H1 (cell line): ENCODE measurements around the gene CHN2. TPM values are rescaled to one million over a fixed set of nuclear protein-coding genes. Genes with fewer than 3 reads are reported as not detected.

Source experiments
- CTCF ChIA-PET: fragments of 300-600 bp; sonication (Branson Sonifier 250); formaldehyde crosslinking; loops from one replicate; lab custom pipeline; 2021; ENCODE audit not compliant: partially characterized antibody; lab: Charles Lee
- POLR2A ChIA-PET: fragments of 300-600 bp; sonication (Branson Sonifier 250); formaldehyde crosslinking; loops from one replicate; lab custom pipeline; 2021; ENCODE audit warnings: inconsistent platforms; ENCODE audit not compliant: partially characterized antibody; lab: Charles Lee
- DNase-seq, 2 experiments: peaks; one replicate each; pipeline versions ENCODE4 v3.0.0 to v3.0.0-alpha.2; 2010 to 2022; ENCODE audit warnings: low spot score in 2 of 2, low read depth in 1 of 2, mixed read lengths in 1 of 2
- FAIRE-seq: peaks from 2 replicates; lab custom pipeline; 2011; peaks lifted over from hg19 to GRCh38; lab: Jason Lieb, UNC
- H2AFZ ChIP-seq: 2 replicates; pipeline ENCODE4 v1.8.1; 2012; ENCODE audit warnings: low read length, inconsistent platforms
- H2AK5ac ChIP-seq: 2 replicates; pipeline ENCODE4 v1.6.1; 2013; ENCODE audit warnings: low read depth, low read length
- H2BK120ac ChIP-seq: replicated peaks from 2 replicates; pipeline ENCODE3; 2013; ENCODE audit warnings: low read depth, low read length, inconsistent platforms
- H2BK12ac ChIP-seq: 2 replicates; pipeline ENCODE4 v1.6.1; 2013; ENCODE audit warnings: low read depth, low read length
- H2BK15ac ChIP-seq: 2 replicates; pipeline ENCODE4 v1.6.1; 2013; ENCODE audit warnings: low read length
- H2BK20ac ChIP-seq: 2 replicates; pipeline ENCODE4 v1.6.1; 2013; ENCODE audit warnings: low read length
- H2BK5ac ChIP-seq: 2 replicates; pipeline ENCODE4 v1.6.1; 2013; ENCODE audit warnings: low read depth, low read length
- H3K14ac ChIP-seq: 2 replicates; pipeline ENCODE4 v1.6.1; 2013; ENCODE audit warnings: inconsistent platforms; ENCODE audit not compliant: insufficient read length
- H3K18ac ChIP-seq: 2 replicates; pipeline ENCODE4 v1.6.1; 2013; ENCODE audit warnings: low read length; ENCODE audit errors: extremely low read depth
- H3K23ac ChIP-seq: 2 replicates; pipeline ENCODE4 v1.6.1; 2013; ENCODE audit warnings: inconsistent platforms; ENCODE audit not compliant: insufficient read length
- H3K23me2 ChIP-seq: 2 replicates; pipeline ENCODE4 v1.6.1; 2013; ENCODE audit warnings: low read depth, low read length
- H3K27ac ChIP-seq: 2 replicates; pipeline ENCODE4 v1.6.1; 2011; ENCODE audit warnings: low read depth, low read length, inconsistent platforms
- H3K27me3 ChIP-seq, 4 experiments: replicated peaks in 1 of 4; 1 replicate in 1 of 4; 2 replicates in 3 of 4; pipeline versions ENCODE4 v1.6.1 to v1.8.1; 2011 to 2013; ENCODE audit warnings: low read length in 3 of 4, mild to moderate bottlenecking in 3 of 4, inconsistent platforms in 2 of 4, mixed read lengths in 2 of 4, moderate library complexity in 1 of 4; ENCODE audit not compliant: control insufficient read depth in 3 of 4, insufficient read depth in 3 of 4; ENCODE audit errors: extremely low read depth in 1 of 4
- H3K36me3 ChIP-seq, 4 experiments: 2 replicates each; pipeline versions ENCODE4 v1.6.1 to v1.8.1; 2011 to 2013; ENCODE audit warnings: mild to moderate bottlenecking in 4 of 4, low read length in 3 of 4, moderate library complexity in 2 of 4, control low read depth in 1 of 4, inconsistent platforms in 1 of 4; ENCODE audit not compliant: insufficient read depth in 4 of 4, control insufficient read depth in 2 of 4
- H3K4ac ChIP-seq: replicated peaks from 2 replicates; pipeline ENCODE3; 2013; ENCODE audit warnings: low read length, low read depth, mixed read lengths, inconsistent platforms; ENCODE audit not compliant: insufficient read length
- H3K4me1 ChIP-seq, 4 experiments: replicated peaks in 1 of 4; 1 replicate in 1 of 4; 2 replicates in 3 of 4; pipeline versions ENCODE4 v1.6.1 to v1.8.1; 2011 to 2013; ENCODE audit warnings: low read length in 3 of 4, inconsistent platforms in 2 of 4, mixed read lengths in 1 of 4; ENCODE audit not compliant: insufficient read depth in 4 of 4, control insufficient read depth in 3 of 4
- H3K4me2 ChIP-seq, 2 experiments: 2 replicates each; pipeline versions ENCODE4 v1.6.1 to v1.8.1; 2011 to 2013; ENCODE audit warnings: low read depth in 2 of 2, low read length in 2 of 2, control low read depth in 1 of 2, inconsistent platforms in 1 of 2, mild to moderate bottlenecking in 1 of 2; ENCODE audit not compliant: insufficient read depth in 1 of 2
- H3K4me3 ChIP-seq, 4 experiments: fragments of 200-600, 300-600 bp in 1 of 4; sonication (generic), shearing (Covaris generic), sonication (Bioruptor Twin) in 1 of 4; 2 replicates each; pipeline versions ENCODE4 v1.5.1 to v1.8.1; 2011 to 2016; ENCODE audit warnings: low read length in 4 of 4, low read depth in 3 of 4, control low read depth in 2 of 4, inconsistent platforms in 2 of 4, mild to moderate bottlenecking in 2 of 4, mixed read lengths in 1 of 4, moderate library complexity in 1 of 4; ENCODE audit not compliant: insufficient read depth in 2 of 4; ENCODE audit errors: extremely low read depth in 1 of 4
- H3K56ac ChIP-seq: replicated peaks from 2 replicates; pipeline ENCODE3; 2013; ENCODE audit warnings: low read depth, mild to moderate bottlenecking, mixed read lengths, low read length, inconsistent platforms; ENCODE audit not compliant: insufficient read length
- H3K79me1 ChIP-seq: 2 replicates; pipeline ENCODE4 v1.6.1; 2013; ENCODE audit warnings: low read depth, low read length, control low read depth
- H3K79me2 ChIP-seq, 2 experiments: 2 replicates each; pipeline versions ENCODE4 v1.6.1 to v1.8.1; 2012 to 2013; ENCODE audit warnings: low read length in 2 of 2, mild to moderate bottlenecking in 2 of 2, inconsistent platforms in 1 of 2; ENCODE audit not compliant: insufficient read depth in 2 of 2, control insufficient read depth in 1 of 2
- H3K9ac ChIP-seq, 4 experiments: replicated peaks in 1 of 4; 1 replicate in 1 of 4; 2 replicates in 3 of 4; pipeline versions ENCODE4 v1.6.1 to v1.8.1; 2011 to 2013; ENCODE audit warnings: low read depth in 3 of 4, low read length in 3 of 4, control low read depth in 2 of 4, mild to moderate bottlenecking in 2 of 4, moderate library complexity in 2 of 4, inconsistent platforms in 1 of 4; ENCODE audit errors: extremely low read depth in 1 of 4
- H3K9me3 ChIP-seq, 2 experiments: 2 replicates each; pipeline versions ENCODE4 v1.6.1 to v1.8.1; 2012 to 2013; ENCODE audit warnings: mild to moderate bottlenecking in 2 of 2, moderate library complexity in 2 of 2, control low read depth in 1 of 2, inconsistent platforms in 1 of 2, low read depth in 1 of 2, low read length in 1 of 2, mixed read lengths in 1 of 2; ENCODE audit not compliant: insufficient read depth in 2 of 2
- H4K20me1 ChIP-seq, 2 experiments: replicated peaks in 1 of 2; 2 replicates each; pipeline versions ENCODE3 to v1.8.1; 2011 to 2013; ENCODE audit warnings: inconsistent platforms in 2 of 2, low read length in 2 of 2, mild to moderate bottlenecking in 1 of 2; ENCODE audit not compliant: insufficient read depth in 2 of 2, control insufficient read depth in 1 of 2
- H4K5ac ChIP-seq: 2 replicates; pipeline ENCODE4 v1.6.1; 2013; ENCODE audit warnings: low read length, low read depth, mixed read lengths, inconsistent platforms; ENCODE audit not compliant: insufficient read length
- H4K8ac ChIP-seq: 2 replicates; pipeline ENCODE4 v1.8.0; 2013; ENCODE audit warnings: mild to moderate bottlenecking, moderate library complexity, low read length, inconsistent platforms; ENCODE audit not compliant: insufficient read depth; ENCODE audit errors: extremely low read depth
- H4K91ac ChIP-seq: replicated peaks from 2 replicates; pipeline ENCODE3; 2013; ENCODE audit warnings: low read length, mixed read lengths, inconsistent platforms; ENCODE audit not compliant: insufficient read length
- GTF2F1 ChIP-seq: IDR thresholded peaks from 2 replicates; pipeline ENCODE4 v1.6.1; 2012; ENCODE audit warnings: low read depth, low read length, improper control_type of control experiment, borderline replicate concordance
- WGBS, 2 experiments: shearing (Covaris generic) in 1 of 2; methylation state at CpG; one replicate each; pipeline versions ENCODE4 v1.1.6 to v1.1.7; 2013 to 2015; ENCODE audit warnings: low lambda C conversion rate in 2 of 2, mixed read lengths in 2 of 2, inconsistent platforms in 1 of 2, low coverage in 1 of 2, missing lambda C conversion rate in 1 of 2; ENCODE audit not compliant: insufficient replicate concordance in 2 of 2, insufficient coverage in 1 of 2, insufficient read length in 1 of 2; ENCODE audit errors: extremely low coverage in 1 of 2, missing lambda C conversion rate in 1 of 2; 5-methylcytosine and 5-hydroxymethylcytosine counted together
- polyA plus RNA-seq, 7 experiments: library from polyadenylated mRNA; depleted of rRNA in 3 of 7; stranded (reverse) in 5 of 7; unstranded in 2 of 7; fragments of >200 nt in 5 of 7; fragments of 200-250 nt in 2 of 7; gene quantifications; 1 replicate in 5 of 7; 2 replicates in 1 of 7; 4 replicates in 1 of 7; pipeline versions ENCODE4 v1.2.1 to v1.2.3, GENCODE V29; 2011 to 2013; ENCODE audit warnings: missing spikeins in 2 of 7, mixed read lengths in 2 of 7
- total RNA-seq: library from RNA; stranded (reverse); fragmentation: NEBNext Ultra II Directional; extraction: Animal tissue kit (Norgen Biotek cat#: 25700); gene quantifications from 2 replicates; pipeline ENCODE4 v1.2.1, GENCODE V29; 2021

Gene CHN2
- total and polyA plus RNA-seq, 2 of the 8 experiments (the other 6 are each of a cell fraction or from before 2014, with no cell fraction given), result 2.9 to 4.8 TPM

DNA sequence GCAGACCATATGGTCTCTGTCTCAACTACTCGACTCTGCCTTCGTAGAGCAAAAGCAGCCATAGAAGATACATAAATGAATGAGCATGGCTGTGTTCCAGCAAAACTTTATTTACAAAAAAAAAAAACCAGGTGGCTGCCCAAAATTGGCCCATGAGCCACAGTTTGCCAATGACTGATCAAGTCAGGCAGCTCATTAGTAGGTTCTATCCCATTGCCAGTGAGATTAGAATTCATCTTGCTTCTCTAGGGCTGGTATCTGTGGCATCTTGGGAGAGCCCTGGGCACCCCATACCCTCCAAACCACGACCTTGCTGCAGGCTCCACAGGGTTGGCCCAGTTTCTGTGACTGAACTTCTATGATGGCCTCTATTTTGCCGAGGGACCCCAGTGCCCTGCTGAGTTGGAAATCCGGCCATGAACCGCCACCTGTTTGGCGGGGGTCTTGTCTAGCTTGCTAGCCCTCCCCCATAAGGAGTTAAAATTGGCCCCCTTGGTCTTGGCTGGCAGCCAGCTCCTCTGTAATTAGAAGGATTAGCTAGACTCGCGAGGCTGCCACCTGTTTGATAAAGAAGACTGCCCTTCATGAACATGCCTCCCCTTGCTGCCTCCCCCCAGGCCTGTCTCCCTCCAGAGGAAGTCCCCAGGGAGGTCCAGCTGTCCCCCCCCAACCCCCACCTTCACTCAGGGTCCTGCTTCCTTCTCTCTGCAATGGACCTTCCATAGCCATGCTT lies 83.9 kb downstream of the CHN2 start:
- no peak overlapping the region for H4K91ac ChIP-seq
- H2BK12ac ChIP-seq, result no peak overlapping the region
- peak in 1 of 2 experiments; percentile 35 for DNase-seq
- H3K79me1 ChIP-seq, result no peaks in the 10 kb centered on the region
- H3K79me2 ChIP-seq, result no peaks in the 10 kb centered on the region
- H4K8ac ChIP-seq, result no peak overlapping the region
- H3K23ac ChIP-seq, result no peak overlapping the region
- H3K4me2 ChIP-seq, result no peak overlapping the region
- H3K9me3 ChIP-seq, result no peaks in the 10 kb centered on the region
- peaks cover 3% of the 10 kb centered on the region; the same call in 1 of the 2 replicates for H3K23me2 ChIP-seq
- H3K4me3 ChIP-seq, result no peak overlapping the region
- H3K4me1 ChIP-seq, result peaks cover 7 to 17% (median 16%) of the 10 kb centered on the region in 4 experiments; a peak in 5 of 7 replicates
- H2BK5ac ChIP-seq, result no peak overlapping the region
- no peak overlapping the region for H3K9ac ChIP-seq
- no peak overlapping the region for H2BK15ac ChIP-seq
- no peak for TF ChIP-seq GTF2F1
- TF ChIP-seq, all 59 proteins: peak for 0
- Histone ChIP-seq H3K36me3 (no peaks in the 10 kb centered on the region), H2BK120ac (no peak overlapping the region), H3K18ac (no peak overlapping the region), H4K20me1 (no peaks in the 10 kb centered on the region), H2AK5ac (no peak overlapping the region), H3K27ac (no peak overlapping the region), H4K5ac (no peak overlapping the region), H3K14ac (no peak overlapping the region), H2BK20ac (no peak overlapping the region), H2AFZ (no peak overlapping the region), H3K56ac (no peak overlapping the region), H3K4ac (no peak overlapping the region), H3K27me3 (no peaks in the 10 kb centered on the region)
- 88% methylated on average over 9 of the region's 9 CpGs; no CpG with 5 or more reads in 1 of the 2 experiments for WGBS, 2 experiments
- no peak for FAIRE-seq
- POLR2A ChIA-PET, result interaction anchor here (0.7 kb wide), 1 partner anchor 22 kb away, joined by 3 read pairs; no protein-coding TSS in a partner anchor
- CTCF ChIA-PET, result interaction anchor here (0.7 to 1.8 kb wide), 6 partner anchors 18 to 495 kb away, joined by 3 to 8 read pairs (median 4); no protein-coding TSS in a partner anchor
